Measurements from ENCODE around the gene GARS1.

Gene GARS1, protein sequence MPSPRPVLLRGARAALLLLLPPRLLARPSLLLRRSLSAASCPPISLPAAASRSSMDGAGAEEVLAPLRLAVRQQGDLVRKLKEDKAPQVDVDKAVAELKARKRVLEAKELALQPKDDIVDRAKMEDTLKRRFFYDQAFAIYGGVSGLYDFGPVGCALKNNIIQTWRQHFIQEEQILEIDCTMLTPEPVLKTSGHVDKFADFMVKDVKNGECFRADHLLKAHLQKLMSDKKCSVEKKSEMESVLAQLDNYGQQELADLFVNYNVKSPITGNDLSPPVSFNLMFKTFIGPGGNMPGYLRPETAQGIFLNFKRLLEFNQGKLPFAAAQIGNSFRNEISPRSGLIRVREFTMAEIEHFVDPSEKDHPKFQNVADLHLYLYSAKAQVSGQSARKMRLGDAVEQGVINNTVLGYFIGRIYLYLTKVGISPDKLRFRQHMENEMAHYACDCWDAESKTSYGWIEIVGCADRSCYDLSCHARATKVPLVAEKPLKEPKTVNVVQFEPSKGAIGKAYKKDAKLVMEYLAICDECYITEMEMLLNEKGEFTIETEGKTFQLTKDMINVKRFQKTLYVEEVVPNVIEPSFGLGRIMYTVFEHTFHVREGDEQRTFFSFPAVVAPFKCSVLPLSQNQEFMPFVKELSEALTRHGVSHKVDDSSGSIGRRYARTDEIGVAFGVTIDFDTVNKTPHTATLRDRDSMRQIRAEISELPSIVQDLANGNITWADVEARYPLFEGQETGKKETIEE

DNA sequence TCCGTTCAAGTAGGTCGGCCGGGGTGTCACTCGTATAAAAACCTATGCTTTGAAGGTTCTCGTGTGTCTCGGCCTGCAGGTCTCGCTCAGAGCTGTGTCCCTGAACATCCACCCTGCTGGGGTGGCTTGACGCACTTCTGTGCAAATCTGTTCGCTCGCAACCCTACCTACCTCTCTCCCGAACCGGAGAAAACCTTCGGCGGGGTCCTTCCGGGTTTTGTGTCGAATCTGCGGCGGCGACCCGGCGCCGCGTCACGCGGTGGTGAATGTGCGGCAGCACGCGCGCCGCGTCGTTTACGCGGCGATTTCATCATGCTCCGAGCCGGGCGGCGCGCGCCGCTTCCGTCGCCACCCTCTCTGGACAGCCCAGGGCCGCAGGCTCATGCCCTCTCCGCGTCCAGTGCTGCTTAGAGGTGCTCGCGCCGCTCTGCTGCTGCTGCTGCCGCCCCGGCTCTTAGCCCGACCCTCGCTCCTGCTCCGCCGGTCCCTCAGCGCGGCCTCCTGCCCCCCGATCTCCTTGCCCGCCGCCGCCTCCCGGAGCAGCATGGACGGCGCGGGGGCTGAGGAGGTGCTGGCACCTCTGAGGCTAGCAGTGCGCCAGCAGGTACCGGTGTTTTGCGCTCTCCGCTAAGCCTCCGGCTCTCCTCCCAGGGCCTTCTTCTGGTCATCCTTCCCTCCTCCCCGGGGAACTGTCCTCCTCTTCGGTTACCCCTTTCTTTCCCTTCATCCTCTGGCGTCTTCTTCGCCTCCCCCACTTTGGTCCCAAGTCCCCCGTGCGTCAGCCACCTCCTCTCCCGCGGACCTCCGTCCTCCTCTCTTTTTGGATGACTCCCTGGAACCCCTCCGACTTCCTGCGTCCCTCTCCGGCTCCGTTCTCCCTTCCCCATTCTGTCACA lies at the start of gene GARS1:
TSS of gene GARS1 (plus strand) at position 339 of the 896 bp plus-strand sequence. CDS start at position 383, 44 bp downstream.
- H3K4me3 ChIP-seq (ENCODE audit: low read depth, low read length), result peak within 1 kb of the TSS; percentile 97

DNA sequence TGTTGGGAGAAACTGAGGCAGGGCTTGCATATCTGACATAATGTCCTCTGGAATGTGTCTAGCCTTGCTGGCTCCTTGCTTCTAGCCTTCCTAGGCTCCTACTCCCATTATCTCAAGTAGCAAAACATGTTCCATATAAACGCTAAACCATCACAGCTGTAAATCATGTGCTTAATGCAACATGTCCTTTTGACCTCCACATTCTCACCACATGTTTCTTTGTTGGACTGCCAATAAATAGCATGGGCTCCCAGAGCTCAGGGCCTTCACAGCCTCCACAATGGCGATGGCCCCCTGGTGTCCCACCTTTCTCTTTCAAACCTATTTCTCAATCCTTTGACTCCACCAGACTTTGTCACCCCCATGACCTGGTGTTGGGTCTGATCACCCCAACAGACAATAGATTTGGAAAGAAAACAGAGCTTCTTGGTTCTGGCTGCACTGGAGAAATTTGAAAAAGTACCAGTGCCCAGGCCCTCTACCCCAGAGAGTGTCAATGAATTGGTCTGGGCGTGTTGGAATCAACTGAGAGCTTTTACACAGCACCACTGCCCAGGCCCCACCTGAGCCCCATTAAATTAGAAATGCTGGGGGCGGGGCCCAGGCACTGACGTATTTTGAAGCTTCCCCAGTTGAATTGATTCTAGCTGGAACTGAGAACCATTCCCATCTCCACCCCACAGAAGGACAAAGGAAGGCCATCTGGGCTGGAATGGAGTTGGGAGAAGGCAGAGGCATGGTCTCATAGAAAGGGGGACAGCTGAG lies 48.7 kb upstream of the GARS1 start:
- H3K4me3 ChIP-seq (ENCODE audit: low read depth, low read length), result no peak overlapping the region

DNA sequence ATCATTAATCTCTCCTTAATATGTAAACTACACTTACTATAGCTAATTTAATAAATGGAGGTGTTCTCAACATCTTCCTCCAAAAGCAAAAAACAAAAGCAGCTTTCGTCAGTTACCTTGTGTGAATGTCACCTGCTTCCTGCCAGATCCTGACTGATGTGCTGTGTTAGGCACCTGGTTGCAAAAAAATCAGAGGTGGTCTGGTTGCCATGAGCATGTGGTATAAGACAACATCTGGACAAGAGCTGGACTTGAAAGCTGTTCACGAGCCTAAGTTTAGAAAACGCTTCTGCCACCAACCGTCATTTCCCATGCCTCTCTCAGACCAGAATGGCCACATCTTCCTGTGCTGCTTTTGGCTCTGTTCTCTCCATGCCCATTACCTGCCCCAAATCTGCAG lies 48.1 kb upstream of the GARS1 start:
- no peak overlapping the region for H3K4me3 ChIP-seq (ENCODE audit: low read depth, low read length)

DNA sequence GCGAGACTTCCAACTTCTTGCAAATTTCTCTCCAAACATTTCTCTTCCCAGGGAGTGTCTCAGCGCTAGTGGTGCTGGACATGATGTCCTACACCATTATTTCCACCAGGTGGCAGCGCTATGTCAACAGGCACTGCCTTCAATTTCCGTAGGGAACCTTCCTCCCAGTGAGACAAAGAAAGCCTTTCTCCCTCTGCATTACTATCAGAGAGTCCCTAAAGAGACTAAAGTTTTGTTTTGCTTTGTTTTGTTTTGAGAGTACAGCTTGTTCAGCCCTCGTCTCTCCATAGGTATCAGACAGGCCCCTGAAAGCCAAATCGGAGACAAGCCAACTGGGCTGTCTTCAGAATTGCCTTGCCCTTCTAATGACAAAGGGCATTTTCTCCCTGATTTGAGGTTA lies 45.8 kb upstream of the GARS1 start:
- H3K4me3 ChIP-seq (ENCODE audit: low read depth, low read length), result no peak overlapping the region

DNA sequence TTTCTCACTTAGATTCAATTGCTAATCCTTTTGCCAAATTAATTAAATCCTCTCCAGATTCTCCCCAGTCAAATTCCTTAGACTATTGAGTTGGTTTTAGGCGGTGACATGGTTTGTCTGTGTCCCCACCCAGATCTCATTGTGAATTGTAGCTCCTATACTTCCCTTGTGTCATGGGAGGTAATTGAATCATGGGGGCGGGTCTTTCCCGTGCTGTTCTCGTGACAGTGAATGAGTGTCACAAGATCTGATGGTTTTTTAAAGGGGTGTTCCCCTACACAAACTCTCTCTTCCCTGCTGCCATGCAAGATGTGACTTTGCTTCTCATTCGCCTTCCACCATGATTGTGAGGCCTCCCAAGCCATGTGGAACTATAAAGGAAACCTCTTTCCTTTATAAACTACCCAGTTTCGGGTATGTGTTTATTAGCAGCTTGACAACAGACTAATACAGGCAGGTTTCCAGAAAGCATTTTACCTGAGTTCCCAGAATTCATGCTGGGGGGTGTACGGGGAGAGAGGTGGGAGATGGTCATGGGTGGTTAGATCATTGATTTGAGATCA lies 44.7 kb upstream of the GARS1 start:
- no peak overlapping the region for H3K4me3 ChIP-seq (ENCODE audit: low read depth, low read length)

DNA sequence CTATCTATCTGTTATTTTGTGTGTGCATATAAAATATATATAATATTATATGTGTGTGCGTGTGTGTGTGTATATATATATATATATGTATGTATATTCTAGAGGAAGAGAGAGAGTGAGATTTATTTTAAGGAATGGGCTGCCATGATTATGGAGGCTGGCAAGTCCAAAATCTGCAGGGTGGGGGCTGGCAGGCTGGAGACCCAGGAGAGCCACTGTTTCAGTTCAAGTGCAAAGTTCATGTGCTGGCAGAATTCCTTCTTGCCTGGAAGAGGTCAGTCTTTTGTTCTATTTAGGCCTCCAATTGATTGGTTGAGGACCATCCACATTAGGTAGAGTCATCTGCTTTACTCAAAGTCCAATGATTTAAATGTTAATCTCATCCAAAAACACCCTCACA lies 42.3 kb upstream of the GARS1 start:
- H3K4me3 ChIP-seq (ENCODE audit: low read depth, low read length), result no peak overlapping the region

DNA sequence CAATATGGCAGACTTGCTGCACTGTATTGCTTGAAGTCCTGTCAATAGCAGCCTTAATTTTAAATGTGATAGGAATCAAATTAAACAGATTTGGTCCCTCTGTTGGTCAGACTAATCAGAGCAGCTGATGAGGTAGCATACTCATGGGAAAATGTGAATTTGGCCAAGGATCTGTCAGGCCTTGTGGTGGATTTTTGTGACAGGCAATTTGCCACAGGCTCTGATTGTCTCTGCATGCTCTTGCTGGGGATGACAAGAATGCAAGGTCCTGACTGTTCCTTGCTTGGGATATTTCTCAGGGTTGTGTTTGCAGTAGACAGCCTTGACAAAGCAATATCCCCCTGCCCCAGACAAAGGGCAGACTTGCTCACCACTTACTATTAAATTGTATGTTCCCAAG lies 41.5 kb upstream of the GARS1 start:
- H3K4me3 ChIP-seq (ENCODE audit: low read depth, low read length), result no peak overlapping the region

DNA sequence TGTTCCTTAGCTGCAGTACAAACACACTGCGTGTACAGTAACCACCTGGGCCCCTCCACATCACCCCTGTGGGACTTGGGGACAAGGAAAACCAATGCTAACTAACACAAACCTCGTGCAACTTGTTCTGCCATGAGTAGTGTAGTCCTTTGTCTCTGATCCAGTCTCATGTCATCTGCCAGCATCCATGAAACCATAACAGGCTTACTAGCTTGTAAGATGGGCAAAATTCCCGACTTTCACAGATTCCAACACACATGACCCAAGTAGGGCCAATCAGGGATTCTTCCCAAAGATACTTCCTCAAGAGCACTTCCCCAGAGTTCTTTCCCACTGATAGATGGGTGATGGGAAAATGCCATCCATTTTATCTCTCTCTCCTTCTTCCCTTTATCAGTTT lies 41.1 kb upstream of the GARS1 start:
- no peak overlapping the region for H3K4me3 ChIP-seq (ENCODE audit: low read depth, low read length)

DNA sequence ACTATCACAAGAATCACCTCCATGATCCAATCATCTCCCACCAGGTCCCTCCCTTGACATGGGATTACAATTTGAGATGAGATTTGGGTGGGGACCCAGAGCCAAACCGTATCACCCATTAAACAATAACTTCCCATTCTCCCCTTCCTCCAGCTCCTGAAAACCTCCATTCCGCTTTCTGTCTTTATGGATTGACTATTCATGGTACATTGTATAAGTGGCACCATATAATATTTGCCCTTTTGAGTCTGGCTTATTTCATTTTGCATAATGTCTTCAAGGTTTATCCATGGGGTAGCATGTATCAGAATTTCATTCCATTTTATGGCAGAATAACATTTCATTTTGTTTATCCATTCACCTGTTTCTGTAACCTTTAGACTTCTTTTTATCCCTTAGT lies 39.2 kb upstream of the GARS1 start:
- no peak overlapping the region for H3K4me3 ChIP-seq (ENCODE audit: low read depth, low read length)

DNA sequence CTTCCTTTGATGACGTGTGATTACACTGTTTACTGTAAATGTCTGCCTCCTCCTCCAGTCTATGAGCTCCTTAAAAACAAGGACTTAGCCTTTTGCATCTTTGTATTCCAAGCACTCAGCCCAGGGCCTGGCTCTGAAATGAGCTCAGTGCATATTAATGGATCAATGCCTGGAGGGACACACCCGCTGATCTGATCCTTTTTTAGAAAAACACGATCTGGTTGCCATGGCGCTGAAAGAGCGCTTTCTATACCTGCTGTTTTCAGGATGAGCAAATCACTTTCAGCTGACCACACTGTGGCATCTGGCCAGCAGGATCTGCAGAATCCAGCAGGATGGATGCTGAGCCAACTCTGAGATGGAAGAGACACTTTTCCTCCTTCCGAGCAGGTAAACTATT lies 37.8 kb upstream of the GARS1 start:
- no peak overlapping the region for H3K4me3 ChIP-seq (ENCODE audit: low read depth, low read length)

DNA sequence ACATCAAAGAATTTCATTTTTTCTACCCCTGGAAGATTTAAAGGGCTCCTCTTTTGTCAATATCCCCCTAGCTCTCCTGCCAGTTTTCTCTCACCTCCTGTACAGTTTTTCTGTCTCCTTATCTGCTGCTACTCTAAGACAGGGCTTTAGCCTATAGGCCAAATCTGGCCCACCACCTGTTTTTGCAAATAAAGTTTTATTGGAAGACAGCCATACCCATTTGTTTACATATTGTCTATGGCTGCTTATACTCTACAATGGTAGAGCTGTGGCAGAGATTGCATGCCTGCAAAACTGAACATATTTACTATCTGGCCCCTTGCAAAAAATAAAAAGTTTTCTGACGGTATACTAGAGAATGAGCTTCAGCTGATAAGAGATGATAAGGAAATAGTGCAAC lies 37.4 kb upstream of the GARS1 start:
- H3K4me3 ChIP-seq (ENCODE audit: low read depth, low read length), result no peak overlapping the region

DNA sequence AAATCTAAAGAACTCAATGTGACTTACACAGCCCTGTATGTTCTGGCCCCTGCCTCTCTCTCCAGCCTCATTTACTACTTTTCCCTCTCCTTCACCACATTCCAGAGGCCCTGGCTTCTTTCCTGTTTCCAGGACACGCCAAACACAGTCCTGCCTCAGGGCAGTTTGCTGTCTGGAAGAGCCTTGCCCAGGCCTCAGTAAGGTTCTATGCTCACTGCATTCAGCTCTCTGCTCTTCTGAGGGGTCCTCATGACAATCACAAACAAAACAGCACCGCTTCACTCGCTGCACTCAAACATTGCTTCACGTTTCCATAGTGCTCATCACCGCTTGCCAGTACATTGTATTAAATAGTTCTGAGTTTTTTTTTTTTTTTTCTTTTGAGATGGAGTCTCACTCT lies 35.1 kb upstream of the GARS1 start:
- H3K4me3 ChIP-seq (ENCODE audit: low read depth, low read length), result no peak overlapping the region

DNA sequence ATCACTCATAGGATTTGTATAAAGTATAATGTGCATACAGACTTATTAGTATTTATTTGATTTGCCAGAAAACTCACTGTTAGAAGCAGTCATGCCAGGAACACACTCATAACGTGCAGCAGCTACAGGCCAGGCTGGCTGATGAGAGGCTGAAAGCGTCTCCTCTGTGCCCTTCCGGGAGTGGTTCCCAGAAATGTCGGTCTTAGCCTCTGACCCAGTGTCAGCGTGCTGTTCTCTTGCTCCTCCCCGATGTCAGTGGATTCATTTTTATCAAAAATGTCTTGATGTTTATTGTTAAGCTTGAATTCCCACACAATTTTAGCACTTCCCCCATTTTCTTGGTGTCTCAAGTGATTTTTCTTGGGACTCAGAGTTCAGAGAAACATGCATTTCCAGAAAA lies 33.3 kb upstream of the GARS1 start:
- no peak overlapping the region for H3K4me3 ChIP-seq (ENCODE audit: low read depth, low read length)

DNA sequence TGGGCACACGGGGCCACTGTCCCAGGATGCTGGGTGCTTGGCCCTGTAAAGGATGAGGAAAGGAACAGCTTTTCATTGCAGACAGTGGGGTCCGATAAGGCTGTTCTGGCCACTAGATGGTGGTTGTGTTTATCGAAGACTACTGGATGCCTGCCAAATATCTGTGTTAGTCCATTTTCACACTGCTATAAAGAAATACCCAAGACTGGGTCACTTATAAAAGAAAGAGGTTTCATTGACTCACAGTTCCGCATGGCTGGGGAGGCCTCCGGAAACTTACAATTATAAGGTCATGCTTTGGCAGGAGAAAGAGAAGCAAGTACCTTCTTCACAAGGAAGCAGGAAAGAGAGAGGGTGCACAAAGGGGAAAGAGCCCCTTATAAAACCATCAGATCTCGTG lies 32.2 kb upstream of the GARS1 start:
- no peak overlapping the region for H3K4me3 ChIP-seq (ENCODE audit: low read depth, low read length)

DNA sequence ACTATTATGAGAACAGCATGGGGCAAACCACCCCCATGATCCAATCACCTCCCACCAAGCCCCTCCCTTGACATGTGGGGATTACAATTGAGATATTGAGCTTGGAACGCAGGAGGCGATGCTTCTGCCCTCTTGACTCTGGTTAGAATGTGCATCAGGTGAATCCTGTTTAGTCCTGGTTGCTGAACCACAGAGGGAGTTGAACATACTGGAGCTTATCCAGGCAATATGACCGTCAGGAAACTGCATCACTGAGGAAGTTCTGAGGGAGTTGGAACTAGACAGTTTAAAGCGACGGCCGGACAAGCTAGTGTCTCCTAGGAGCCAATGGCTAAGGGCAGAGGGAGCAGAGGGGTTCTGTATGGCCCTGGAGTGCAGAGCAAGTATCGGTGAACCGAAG lies 31.8 kb upstream of the GARS1 start:
- no peak overlapping the region for H3K4me3 ChIP-seq (ENCODE audit: low read depth, low read length)

DNA sequence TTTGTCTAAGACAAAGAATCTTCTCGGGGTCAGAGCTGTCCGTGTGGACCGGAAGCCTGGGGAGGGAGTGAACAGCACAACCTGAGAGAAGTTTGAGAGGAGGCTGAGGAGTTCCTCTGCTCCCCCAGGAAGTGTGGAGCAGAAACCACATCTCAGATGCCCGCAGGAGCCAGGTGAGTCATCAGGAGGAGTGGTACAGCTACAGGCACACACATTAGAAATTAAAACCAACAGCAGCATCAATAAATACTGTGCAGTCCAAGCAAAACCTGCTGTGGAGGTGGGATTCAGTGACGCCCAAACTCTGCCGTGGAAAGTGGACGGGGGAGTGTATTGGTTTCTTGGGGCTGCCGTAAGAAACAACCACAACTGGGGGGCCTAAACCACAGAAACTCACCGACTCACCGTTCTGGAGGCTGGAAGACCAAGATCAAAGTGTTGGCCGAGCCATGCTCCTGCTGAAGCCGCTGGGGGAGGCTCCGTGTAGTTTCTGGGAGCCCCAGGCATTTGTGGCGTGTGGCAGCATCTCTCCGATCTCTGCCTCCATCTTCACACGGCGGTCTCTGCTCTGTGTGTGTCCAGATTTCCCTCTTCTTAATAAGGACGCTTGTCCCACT lies 31.2 kb upstream of the GARS1 start:
- no peak overlapping the region for H3K4me3 ChIP-seq (ENCODE audit: low read depth, low read length)

DNA sequence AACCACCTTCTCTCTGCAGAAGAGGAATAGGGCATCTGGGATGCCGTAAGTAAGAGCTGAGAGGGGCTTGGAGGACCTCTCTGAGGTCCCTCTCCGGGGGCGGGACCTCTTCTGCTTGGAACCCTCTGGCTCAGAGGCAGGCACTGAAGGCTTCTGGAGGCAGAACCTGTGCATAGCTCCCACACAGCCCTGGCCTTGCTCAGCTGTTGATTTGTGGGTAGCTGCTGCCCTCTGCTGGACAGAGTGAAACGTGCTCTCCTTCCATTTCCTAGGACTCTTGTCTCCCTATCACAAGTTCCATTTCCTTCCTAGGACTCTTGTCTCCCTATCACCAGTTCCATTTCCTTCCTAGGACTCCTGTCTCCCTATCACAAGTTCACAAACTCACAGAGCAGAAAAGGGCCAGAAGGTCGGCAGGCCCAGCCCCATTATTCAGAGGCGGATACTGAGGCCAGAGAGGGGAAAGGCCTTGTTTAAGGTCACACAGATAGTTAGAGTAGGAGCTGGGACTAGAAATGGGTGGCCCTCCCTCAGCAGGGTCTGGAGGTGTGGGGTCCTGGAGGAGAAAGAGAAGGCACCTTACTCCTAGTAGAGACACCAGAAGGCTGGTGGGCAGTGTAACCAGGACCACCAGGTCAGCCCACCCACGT lies 30.3 kb upstream of the GARS1 start:
- H3K4me3 ChIP-seq (ENCODE audit: low read depth, low read length), result no peak overlapping the region

DNA sequence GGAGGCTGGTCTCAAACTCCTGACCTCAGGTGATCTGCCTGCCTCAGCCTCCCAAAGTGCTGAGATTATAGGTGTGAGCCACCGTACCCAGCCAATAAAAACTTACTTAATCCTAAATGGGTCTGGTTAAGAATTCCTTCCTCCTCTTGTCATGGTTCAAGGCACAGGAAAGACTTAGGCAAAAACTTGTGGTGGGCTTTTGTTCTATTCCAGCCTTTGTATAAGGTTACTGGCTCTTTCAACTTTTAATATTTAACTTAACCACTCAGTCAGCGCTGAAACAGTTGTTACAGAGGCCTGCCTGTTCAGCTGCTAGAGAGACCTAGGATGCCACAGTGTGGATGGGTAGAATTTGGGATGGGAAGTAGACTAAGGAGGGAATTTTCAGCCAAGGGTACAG lies 28.1 kb upstream of the GARS1 start:
- no peak overlapping the region for H3K4me3 ChIP-seq (ENCODE audit: low read depth, low read length)

DNA sequence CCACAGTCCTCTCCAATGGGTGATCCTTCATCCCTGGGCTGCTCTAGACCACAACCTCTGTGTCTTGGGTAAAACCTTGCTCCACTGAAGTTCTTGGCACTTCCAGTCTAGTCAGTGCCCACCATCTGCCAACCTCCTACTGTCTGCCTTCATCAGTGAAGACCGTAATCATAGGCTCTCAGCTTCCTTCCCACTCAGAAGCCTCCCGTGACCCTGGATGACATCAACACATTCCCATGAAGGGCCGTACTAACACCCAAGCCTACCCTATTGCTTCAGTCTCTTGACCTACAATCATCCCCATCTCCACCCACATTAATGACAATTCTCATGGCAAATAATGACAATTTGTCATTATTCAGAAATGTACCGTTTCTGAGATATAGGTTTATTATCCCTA lies 27.6 kb upstream of the GARS1 start:
- no peak overlapping the region for H3K4me3 ChIP-seq (ENCODE audit: low read depth, low read length)
